Endothelial cell of hepatic sinusoid (primary cell): ENCODE results near the gene PTRHD1.

Experiments used
- in situ Hi-C: cut with HindIII; loops from 2 replicates; pipeline ENCODE4 v1.10.0; 2017; ENCODE audit warnings: low sequenced_read_pairs

PTRHD1 gene

DNA sequence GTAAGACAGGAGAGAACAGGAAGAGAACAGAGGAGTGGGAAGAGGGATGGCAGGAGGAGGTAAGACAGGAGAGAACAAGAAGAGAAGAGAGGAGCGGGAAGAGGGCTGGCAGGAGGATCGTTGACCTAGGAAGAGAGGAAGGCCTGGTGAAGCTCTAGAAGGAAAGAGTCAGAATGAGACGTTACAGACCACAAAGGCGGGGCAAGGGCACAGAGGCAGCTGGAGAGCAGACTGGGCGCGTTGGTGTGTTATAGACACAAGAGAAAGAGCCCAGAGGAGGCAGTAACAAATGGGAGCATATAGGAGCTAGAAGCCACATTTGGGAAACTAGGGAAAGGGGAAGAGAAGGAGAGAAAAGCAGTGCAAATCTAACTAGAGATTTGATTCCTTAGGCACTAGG, 26.6 kb downstream of the PTRHD1 start:
- in situ Hi-C loops, result no loop called here

GRCh38 chr2:24763843-24764242, 29.3 kb downstream of the PTRHD1 start:
- in situ Hi-C loops, result no loop called here

DNA sequence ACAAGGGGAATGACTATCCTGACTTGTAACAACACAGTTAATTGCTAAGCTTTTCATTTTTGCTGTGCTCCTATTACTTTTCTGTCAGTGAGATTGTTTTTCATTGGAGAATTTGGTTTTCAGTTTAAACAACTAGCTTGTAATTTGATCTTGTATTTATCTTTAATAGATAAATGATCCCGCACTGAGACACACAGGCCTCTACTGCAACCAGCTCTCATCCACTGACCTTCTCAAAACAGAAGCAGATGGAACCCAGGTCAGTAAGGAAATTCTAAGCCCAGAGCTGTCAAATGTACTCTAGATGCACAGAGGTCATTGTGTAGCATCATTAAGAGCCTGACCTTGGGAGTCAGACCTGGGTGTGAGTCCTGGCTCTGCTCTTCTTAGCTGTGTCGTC, 30.7 kb downstream of the PTRHD1 start:
- in situ Hi-C loops, result no loop called here

- in situ Hi-C loops, result no loop called here
These were observed 31.3 kb downstream of the PTRHD1 start for GRCh38 chr2:24761866-24762265.

DNA sequence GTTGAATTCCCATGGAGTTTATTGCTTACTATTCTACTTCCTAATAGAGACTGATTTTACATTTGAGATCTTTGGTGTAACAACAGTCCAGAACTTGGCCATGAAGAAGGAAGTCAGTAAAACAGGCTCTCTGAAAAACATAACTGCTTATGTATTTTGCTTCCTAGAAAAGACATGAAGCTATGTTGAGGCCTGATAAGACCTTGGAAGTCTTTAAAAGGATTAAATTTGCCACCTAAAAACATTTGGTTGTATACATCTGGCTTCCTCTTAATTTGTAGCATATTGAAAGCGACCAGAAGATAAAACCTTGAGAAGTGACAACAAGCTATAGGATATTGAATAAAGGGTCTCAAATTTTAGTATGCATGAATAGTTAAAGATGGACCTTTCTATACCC, 36.4 kb downstream of the PTRHD1 start:
- in situ Hi-C loops, result no loop called here

DNA sequence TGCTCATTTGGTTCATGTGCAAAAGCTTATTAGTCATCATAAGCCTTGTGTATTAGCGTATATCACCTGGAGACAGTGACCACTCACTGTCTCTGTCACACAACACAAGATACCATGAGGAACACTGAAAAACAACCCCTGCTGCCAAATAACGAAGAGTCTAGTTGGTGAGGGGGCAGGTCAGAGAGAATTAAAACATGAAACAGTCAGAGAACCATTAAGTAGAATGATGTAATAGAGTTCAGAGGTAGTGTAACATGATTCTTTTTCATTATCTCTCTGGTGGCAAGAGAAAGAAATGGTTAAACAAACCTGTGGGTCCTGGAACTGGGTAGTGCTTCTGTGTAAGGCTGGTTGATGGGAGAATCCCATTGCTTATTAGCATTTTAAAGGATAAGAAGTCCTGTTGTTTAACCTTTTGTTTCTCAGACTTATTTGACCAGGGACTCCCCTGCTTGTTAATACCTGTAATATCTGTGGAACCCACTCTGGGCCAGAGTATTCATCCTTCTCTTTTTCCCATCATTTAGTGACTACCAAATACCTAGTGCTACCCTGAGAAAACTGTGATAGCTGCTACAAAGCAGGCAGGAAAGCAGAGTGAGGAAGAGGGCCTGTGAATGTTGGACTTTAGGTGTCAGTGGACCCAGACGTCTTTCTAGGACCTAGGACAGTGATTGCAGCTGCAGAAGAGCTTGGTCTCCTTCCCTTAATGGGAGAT, 38.0 kb downstream of the PTRHD1 start:
- in situ Hi-C loops, result no loop called here

- in situ Hi-C loops, result loop anchor here (5.0 kb wide), 1 partner anchor 77 kb away; no protein-coding TSS in a partner anchor
These were observed 44.0 kb downstream of the PTRHD1 start for GRCh38 chr2:24749069-24749691.

DNA sequence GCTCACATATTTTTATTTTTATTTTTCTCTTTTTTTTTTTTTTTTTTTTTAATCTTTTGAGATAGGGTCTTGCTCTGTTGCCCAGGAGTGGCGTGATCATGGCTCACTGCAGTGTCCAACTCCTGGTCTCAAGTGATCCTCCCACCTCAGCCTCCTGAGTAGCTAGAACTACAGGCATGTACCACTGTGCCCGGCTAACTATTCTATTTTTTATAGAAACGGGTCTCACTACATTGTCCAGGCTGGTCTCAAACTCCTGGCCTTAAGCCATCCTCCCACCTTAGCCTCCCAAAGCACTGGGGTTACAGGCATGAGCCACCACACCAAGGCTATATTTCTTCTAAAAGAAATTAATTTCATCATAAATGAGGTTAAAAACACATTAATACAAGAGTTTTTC, 45.9 kb downstream of the PTRHD1 start:
- in situ Hi-C loops, result loop anchor here (5.0 kb wide), 1 partner anchor 75 kb away; no protein-coding TSS in a partner anchor

- in situ Hi-C loops, result loop anchor here (5.0 kb wide), 1 partner anchor 74 kb away; no protein-coding TSS in a partner anchor
These were observed 47.4 kb downstream of the PTRHD1 start for GRCh38 chr2:24745825-24746224.

GRCh38 chr2:24744356-24744755, 48.8 kb downstream of the PTRHD1 start:
- in situ Hi-C loops, result no loop called here

- in situ Hi-C loops, result no loop called here
These were observed 49.3 kb downstream of the PTRHD1 start for GRCh38 chr2:24743924-24744323.

DNA sequence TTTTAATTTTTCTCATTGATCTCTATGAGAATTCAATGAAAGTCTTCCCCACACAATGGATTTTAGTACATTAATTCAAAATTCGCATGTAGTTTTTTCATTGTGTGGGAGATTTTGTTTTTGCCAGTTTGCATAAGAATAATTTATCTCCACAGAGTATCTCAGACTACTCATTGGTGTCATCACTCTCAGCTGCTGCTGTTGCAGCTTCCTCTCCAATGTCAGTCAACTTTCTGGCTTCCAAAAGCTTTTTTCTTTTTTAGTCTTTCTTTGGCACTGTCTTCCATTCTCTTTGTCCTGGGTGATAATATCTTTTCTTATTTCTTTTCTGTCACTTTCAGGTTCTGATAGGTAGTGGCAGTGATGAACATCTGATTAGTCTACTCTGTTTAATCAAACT, 50.5 kb downstream of the PTRHD1 start:
- in situ Hi-C loops, result no loop called here

GRCh38 chr2:24740142-24740541, 53.0 kb downstream of the PTRHD1 start:
- in situ Hi-C loops, result no loop called here
